Neural crest cell (in vitro differentiated cells): ENCODE results near the gene SREBF2. TPM values are rescaled to one million over a fixed set of nuclear protein-coding genes. Genes with fewer than 3 reads are reported as not detected.
A peak's percentile ranks its signal among the peaks of the same experiment; 100 is the strongest.

Experiments used
- DNase-seq: peaks from one replicate; pipeline ENCODE4 v3.0.0; 2021; ENCODE audit warnings: low read depth, mixed read lengths, low spot score
- H3K27ac Mint-ChIP-seq: one replicate; pipeline ENCODE4 v1.8.0; 2021; ENCODE audit warnings: mild to moderate bottlenecking, mixed read lengths; ENCODE audit not compliant: unreplicated experiment
- H3K27me3 Mint-ChIP-seq: 2 replicates; pipeline ENCODE4 v1.8.0; 2021; ENCODE audit warnings: low read depth, mild to moderate bottlenecking, mixed read lengths
- H3K36me3 Mint-ChIP-seq: 2 replicates; pipeline ENCODE4 v1.8.0; 2021; ENCODE audit warnings: low read depth, mild to moderate bottlenecking, mixed read lengths
- H3K4me1 Mint-ChIP-seq: 2 replicates; pipeline ENCODE4 v1.8.0; 2021; ENCODE audit warnings: mixed read lengths
- H3K4me3 Mint-ChIP-seq: one replicate; pipeline ENCODE4 v1.8.0; 2021; ENCODE audit warnings: mild to moderate bottlenecking, mixed read lengths
- H3K9me3 Mint-ChIP-seq: 2 replicates; pipeline ENCODE4 v1.8.0; 2021; ENCODE audit warnings: mixed read lengths
- CTCF ChIP-seq: fragments of 200-600 bp; sonication (generic); conservative IDR thresholded peaks from 2 replicates; pipeline ENCODE4 v1.5.0; 2021; ENCODE audit warnings: antibody characterized with exemption, mild to moderate bottlenecking
- total RNA-seq: library from RNA; stranded (reverse); gene quantifications from 2 replicates; pipeline ENCODE4 v1.2.1, GENCODE V29; 2021

SREBF2 gene
- total RNA-seq, 1 donor from 2014 or later = 209 TPM

GRCh38 chr22:41902016-41902415 is 69.1 kb downstream of the SREBF2 start:
- Mint-ChIP-seq H3K9me3 (no peaks in the 10 kb centered on the region), H3K4me3 (peak overlapping the region; percentile 60), H3K27ac (no peak overlapping the region), H3K4me1 (no peaks in the 10 kb centered on the region), H3K36me3 (peaks cover 5% of the 10 kb centered on the region), H3K27me3 (peaks cover 5% of the 10 kb centered on the region)
- TF ChIP-seq CTCF = no peak
- DNase-seq = no peak

GRCh38 chr22:41902932-41903421 is 70.1 kb downstream of the SREBF2 start:
- H3K27ac Mint-ChIP-seq = no peak overlapping the region
- no peak for TF ChIP-seq CTCF
- H3K36me3 Mint-ChIP-seq = peaks cover 8% of the 10 kb centered on the region
- H3K27me3 Mint-ChIP-seq = peaks cover 12% of the 10 kb centered on the region
- H3K4me3 Mint-ChIP-seq = no peak overlapping the region
- no peaks in the 10 kb centered on the region for H3K4me1 Mint-ChIP-seq
- DNase-seq = no peak
- H3K9me3 Mint-ChIP-seq = no peaks in the 10 kb centered on the region

- Mint-ChIP-seq H3K27me3 (peaks cover 30% of the 10 kb centered on the region), H3K27ac (no peak overlapping the region), H3K36me3 (peaks cover 10% of the 10 kb centered on the region), H3K4me1 (peaks cover 4% of the 10 kb centered on the region), H3K9me3 (no peaks in the 10 kb centered on the region), H3K4me3 (peak overlapping the region; percentile 31)
- no peak for DNase-seq
- no peak for TF ChIP-seq CTCF
These were observed 71.8 kb downstream of the SREBF2 start for GRCh38 chr22:41904450-41905410.

- TF ChIP-seq CTCF = no peak
- no peak for DNase-seq
- no peak overlapping the region for H3K4me3 Mint-ChIP-seq
- H3K9me3 Mint-ChIP-seq = no peaks in the 10 kb centered on the region
- peaks cover 34% of the 10 kb centered on the region for H3K27me3 Mint-ChIP-seq
- H3K36me3 Mint-ChIP-seq = peaks cover 10% of the 10 kb centered on the region
- H3K4me1 Mint-ChIP-seq = peaks cover 4% of the 10 kb centered on the region
- no peak overlapping the region for H3K27ac Mint-ChIP-seq
These were observed 72.7 kb downstream of the SREBF2 start for GRCh38 chr22:41905411-41906202.

- peaks cover 4% of the 10 kb centered on the region for H3K4me1 Mint-ChIP-seq
- no peaks in the 10 kb centered on the region for H3K9me3 Mint-ChIP-seq
- H3K36me3 Mint-ChIP-seq = peaks cover 10% of the 10 kb centered on the region
- no peak overlapping the region for H3K4me3 Mint-ChIP-seq
- H3K27ac Mint-ChIP-seq = no peak overlapping the region
- peaks cover 47% of the 10 kb centered on the region for H3K27me3 Mint-ChIP-seq
- TF ChIP-seq CTCF = no peak
- no peak for DNase-seq
These were observed 73.9 kb downstream of the SREBF2 start for GRCh38 chr22:41906822-41907221.
